ENCODE measurements around the gene SESN2.

SESN2 gene

DNA sequence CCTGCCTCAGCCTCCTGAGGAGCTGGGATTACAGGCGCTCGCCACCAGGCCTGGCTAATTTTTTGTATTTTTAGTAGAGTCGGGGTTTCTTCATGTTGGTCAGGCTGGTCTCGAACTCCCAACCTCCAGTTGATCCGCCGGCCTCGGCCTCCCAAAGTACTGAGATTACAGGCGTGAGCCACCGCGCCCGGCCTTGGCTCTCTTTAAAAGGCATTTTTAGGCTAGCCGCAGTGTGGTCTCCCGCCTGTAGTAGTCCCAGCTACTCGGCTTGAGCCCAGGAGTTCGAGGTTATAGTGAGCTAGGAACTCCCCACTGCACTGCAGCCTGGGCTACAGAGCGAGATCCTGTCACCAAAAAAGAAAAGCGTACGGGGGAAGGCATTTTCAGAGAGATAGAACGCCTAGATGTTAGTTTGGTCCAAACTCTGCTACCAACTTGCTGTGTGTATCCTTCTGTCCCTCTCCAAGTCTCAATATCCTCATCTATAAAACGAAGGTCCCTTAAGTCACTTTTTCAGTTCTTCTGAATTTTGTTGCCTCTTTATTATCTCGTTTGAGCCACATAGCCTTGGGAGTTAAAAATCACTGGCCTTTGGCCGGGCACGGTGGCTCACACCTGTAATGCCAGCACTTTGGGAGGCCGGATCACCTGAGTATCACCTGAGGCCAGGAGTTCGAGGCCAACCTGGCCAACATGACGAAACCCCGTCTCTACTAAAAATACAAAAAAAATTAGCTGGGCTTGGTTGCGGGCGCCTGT lies 70.3 kb downstream of the SESN2 start:
- DNase-seq (ENCODE audit: low spot score), result peak; percentile 9
